Measurements from ENCODE around the gene NLRP9. TPM values are rescaled to one million over a fixed set of nuclear protein-coding genes. Genes with fewer than 3 reads are reported as not detected.

NLRP9 gene
- polyA plus RNA-seq, 12 donors: not detected

- no peak for DNase-seq
Measured at GRCh38 chr19:55674459-55674840, 63.8 kb downstream of the NLRP9 start.

- DNase-seq: no peak
Measured at GRCh38 chr19:55673889-55674288, 64.3 kb downstream of the NLRP9 start.

DNA sequence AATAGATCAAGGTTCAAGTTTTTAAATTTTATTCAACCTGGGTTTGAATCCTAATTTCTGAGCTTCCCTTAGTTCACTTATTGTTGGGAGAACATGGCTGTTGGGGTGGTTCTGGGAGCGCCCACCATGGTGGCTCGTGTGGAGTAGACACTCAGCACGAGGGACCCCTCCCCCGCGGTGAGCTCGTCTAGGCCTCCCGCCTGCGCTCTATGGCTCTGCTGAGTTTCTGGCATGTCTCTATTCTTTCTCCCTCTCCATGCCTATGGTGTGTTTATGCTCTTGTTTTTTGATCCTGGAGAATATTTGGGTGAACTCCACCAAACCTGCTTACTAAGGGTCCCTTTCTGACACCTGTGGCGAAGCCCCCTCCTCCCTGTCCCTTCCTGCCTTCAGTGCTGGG is 64.7 kb downstream of the NLRP9 start:
- DNase-seq: no peak

DNA sequence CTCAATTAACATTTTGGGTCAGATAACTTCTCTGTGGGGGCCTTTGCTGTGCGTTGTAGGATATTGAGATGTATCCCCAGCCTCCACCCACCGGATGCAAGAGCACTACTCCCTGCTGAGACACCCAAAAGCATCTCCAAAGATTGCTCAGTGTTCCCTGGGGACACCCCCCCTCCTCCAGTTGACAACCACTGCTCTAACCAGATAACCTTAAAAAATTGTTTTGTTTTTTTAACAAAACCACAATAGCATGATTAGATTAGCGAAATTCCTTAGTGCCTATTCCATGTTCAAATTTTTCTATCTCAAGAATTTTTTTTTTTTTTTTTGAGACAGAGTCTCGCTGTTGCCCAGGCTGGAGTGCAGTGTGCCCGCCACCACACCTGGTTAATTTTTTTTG is 65.8 kb downstream of the NLRP9 start:
- DNase-seq: no peak

DNA sequence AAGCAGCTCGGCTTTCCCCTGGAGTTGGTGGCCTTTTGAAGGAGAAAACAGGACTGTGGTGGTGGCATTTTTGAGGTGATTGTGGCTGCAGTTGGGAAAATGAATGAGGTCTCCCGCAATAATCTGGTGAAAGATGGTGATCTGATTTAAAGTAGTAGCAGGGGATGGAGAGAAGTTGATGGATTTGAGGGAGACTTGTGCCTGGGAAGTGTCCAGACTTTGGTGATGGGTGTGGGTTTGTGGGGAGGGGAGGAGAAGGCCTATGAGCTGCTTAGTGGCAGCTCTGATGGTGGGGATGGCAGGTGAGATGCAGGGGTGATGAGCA is 67.2 kb downstream of the NLRP9 start:
- no peak for DNase-seq

- DNase-seq: no peak
Measured at GRCh38 chr19:55670280-55671053, 67.7 kb downstream of the NLRP9 start.

DNA sequence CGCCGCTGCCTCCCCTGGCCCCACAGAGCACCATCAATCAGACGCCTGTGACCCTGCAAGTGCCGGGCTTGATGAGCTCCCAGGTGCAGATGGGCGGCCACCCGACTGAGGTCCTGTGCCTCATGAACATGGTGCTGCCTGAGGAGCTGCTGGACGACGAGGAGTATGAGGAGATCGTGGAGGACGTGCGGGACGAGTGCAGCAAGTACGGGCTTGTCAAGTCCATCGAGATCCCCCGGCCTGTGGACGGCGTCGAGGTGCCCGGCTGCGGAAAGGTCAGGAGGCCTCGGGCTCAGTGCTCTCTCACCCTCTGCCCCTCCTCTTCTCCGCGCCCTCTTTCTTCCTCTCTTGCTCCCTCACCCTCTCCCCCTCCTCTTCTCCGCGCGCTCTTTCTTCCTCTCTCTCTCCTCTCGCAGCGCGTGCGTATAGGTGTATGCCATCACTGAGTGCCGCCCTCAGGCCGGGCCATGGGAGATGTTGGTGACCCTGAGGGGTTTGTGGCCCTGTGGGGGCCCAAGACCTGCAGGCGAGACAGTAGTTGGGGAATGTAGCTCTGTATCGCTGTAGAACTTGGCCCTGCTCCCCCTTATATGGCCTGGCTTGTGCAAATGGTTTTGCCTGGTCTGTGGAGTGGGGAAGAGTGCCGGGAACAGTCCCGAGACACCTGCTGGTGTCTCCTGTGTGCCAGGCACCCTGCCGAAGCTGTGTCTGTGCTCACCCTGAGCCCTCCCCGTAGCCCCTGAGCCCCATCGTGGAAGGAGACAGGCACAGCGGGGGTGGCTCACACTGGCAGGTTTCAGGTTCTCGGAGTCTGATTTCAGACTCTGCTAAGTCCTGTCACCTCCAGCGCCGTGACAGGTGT is 68.6 kb downstream of the NLRP9 start:
- no peak for DNase-seq

- DNase-seq: no peak
Measured at GRCh38 chr19:55668603-55669348, 69.4 kb downstream of the NLRP9 start.

DNA sequence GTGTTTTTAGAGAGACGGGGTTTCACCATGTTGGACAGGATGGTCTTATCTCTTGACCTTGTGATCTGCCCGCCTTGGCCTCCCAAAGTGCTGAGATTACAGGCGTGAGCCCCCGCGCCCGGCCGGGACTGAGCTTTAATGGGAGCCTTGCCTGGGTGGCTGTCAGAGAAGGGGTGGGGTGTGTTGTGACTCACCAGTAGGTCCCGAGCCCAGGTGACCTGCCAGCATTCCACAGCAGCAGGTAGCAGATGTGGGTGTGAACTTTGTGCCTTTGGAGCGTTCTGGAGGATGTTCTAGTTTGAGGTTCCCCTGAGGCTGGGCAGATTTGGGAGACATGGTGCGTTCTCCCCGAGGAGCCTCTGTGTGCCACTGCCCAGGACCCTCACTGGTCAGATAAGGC is 70.2 kb downstream of the NLRP9 start:
- no peak for DNase-seq

DNA sequence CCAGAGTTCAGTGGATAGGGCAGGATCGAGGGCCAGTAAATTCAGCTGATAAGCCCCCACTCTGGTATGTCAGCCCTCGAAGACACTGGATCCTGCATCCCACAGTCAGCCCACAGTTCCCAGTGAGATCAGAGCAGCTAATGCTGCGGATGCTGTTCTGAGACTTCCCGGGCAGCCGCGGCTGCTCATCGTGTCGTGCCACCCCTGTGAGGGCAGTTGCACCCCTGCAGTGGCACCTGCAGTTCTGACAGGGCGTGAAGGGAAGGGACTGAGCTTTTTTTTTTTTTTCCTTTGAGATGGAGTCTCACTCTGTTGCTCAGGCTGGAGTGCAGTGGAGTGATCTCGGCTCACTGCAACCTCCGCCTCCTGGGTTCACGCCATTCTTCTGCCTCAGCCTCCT is 70.7 kb downstream of the NLRP9 start:
- DNase-seq: no peak

- DNase-seq: no peak
Measured at GRCh38 chr19:55667006-55667381, 71.2 kb downstream of the NLRP9 start.

DNA sequence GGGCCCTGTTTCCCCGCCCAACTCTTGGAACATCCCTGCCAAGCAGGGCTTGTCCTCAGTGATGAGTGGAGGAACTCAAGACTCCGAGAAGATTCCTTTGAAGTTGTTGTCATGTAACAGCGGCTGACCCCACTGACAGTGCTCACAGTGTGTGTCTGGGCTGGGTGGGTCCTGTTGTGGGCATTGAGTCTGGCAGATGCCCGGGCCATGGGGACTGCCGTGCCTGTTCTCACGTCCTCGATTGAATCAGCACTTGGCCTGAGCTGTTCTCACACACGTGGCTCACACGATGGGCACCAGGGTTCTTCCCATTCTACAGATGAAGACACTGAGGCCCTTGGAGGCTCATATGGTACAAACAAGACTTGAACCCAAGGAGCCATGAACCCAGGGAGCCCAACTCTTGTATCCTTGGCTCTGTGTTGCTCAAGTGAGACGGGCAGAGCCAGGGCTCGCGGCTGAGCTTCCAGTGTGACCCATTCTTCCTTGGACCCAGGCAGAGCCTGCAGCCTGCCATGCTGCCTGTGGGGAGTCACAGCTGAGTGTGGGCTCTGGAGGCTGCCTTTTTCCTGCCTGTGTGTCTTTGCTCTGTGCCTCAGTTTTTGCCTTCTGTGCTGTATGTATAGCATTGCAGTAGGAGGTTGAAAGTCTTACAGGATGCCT is 71.7 kb downstream of the NLRP9 start:
- DNase-seq: no peak

DNA sequence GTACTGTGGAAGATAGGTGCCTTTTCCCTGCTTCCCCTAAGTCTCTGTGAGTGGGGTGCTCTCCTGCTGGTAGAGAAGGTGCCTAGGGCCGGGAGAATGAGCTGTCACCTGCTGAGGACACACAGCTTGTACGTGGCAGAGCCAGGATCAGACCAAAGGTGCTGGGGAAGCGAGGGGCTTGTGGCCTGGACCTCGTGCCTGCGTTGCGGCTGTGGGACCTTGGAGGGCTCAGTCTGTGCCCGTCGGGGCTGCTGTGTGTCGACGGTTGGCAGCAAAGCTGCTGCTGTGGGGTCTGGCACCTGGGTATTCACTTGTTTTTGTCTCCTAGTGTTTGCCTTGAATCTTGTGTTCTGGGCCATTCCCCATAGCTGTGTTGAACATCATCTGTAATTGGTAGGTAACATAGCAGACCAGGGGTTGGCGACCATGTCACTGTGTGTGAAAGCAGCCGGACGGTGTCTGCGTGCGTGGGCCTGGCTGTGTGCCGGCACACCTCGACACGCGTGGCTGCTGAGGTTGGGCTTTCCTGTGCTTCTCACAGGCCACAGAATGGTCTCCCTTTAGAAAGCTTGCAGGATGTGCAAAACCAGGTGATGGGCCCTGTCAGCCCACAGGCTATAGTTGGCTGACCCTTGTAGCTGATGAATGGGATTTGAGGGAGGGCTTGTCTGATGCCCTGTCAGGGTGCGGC is 74.2 kb downstream of the NLRP9 start:
- DNase-seq: no peak

GRCh38 chr19:55661826-55662225 is 76.4 kb downstream of the NLRP9 start:
- no peak for DNase-seq

DNA sequence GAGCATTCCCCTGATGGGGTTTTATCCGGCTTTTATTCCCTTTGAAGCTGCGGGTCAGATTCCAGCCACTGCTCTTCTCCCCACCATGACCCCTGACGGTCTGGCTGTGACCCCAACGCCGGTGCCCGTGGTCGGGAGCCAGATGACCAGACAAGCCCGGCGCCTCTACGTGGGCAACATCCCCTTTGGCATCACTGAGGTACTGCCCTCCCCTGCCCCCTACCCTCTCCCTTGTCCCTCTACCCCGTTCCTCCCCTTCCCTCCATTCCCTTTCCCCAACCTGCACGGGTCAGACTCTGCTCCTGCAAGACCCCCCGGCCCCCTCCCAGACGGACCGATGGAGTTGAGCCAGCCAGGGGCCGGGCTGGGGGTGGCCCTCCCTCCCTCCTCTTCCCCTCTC is 77.2 kb downstream of the NLRP9 start:
- DNase-seq: no peak

- no peak for DNase-seq
Measured at GRCh38 chr19:55660404-55660803, 77.8 kb downstream of the NLRP9 start.

DNA sequence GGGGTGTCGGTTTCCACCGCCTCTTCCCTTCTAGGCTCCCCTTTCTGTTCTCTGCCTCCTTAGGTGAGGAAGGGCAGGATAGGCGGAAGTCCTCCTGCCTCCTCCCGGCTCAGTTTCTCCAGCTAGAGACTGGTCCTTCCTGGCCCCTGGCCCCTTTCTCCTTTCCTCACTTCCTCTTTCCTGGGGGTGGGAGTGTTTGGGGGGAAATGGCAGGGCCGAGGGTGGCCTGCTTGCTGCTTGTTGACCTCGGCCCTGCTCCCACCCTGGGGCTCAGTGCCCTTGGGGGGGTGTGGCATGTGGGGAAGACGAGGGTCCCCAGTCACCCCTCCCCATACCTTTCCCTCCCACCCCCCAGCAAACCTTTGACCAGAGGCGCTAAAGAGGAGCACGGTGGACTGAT is 78.4 kb downstream of the NLRP9 start:
- DNase-seq: no peak

DNA sequence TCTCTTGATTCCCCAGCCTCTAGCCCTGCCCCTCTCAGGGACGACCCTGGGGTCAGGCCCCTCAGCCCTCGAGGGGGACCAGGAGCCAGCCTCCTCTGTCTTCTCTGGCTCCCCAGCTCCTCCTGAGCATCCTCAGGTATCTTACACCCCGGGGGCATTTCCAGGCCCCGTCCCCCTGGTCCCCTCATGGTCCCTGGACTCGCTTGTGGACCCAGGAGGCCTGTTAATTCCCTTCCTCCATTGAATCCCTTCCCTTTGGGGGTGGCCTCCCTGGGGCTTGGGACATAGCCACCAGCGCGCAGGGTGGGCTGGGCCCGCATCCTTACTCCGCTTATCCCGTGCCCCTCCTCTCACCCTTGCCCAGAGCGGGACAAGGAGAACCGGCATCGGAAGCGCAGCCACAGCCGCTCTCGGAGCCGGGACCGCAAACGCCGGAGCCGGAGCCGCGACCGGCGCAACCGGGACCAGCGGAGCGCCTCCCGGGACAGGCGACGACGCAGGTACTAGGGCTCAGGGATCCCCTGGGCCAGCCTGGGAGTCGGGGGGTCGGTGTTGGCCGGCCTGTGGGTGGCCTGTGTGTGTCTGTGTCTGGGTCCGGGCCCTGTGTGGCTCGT is 79.2 kb downstream of the NLRP9 start:
- DNase-seq: no peak
